ENCODE results near the gene GAREM1. TPM values are rescaled to one million over a fixed set of nuclear protein-coding genes. Genes with fewer than 3 reads are reported as not detected.

GAREM1 gene
- total and polyA plus RNA-seq, 3 donors from 2014 or later = 10.7 to 16.2 (median 15.2) TPM

DNA sequence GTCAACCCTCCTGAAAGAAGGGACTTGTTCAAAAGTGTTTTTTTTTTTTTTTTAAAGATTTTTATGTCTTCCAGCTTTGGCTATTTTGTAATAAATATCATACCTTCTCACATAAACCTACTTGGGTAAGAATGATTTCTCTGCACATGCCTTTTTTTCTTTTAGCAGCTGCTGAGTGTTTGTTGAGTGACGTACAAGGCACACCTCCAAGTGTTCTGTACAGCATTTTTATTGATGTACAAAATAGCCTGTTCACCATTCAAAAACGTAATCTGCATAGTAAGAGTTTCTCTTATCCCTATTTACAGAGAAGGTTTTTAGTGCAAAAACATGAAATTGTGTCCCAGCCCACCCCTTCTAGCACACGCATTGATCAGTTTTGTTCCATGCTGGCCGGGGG lies 203.2 kb downstream of the GAREM1 start:
- Histone ChIP-seq H3K4me1 (no peaks in the 10 kb centered on the region), H3K36me3 (ENCODE audit: low read depth, missing control alignments) (no peaks in the 10 kb centered on the region), H3K9me3 (no peaks in the 10 kb centered on the region), H3K27me3 (no peaks in the 10 kb centered on the region), H3K27ac (no peak overlapping the region), H3K4me3 (no peak overlapping the region)
- intact Hi-C loops (cut with DNase I; ENCODE audit: low total_unique reads) = no loop called here
- no peak for TF ChIP-seq POLR2A (IDR thresholded peaks at IDR 0.05)
- TF ChIP-seq, protein P1, sequence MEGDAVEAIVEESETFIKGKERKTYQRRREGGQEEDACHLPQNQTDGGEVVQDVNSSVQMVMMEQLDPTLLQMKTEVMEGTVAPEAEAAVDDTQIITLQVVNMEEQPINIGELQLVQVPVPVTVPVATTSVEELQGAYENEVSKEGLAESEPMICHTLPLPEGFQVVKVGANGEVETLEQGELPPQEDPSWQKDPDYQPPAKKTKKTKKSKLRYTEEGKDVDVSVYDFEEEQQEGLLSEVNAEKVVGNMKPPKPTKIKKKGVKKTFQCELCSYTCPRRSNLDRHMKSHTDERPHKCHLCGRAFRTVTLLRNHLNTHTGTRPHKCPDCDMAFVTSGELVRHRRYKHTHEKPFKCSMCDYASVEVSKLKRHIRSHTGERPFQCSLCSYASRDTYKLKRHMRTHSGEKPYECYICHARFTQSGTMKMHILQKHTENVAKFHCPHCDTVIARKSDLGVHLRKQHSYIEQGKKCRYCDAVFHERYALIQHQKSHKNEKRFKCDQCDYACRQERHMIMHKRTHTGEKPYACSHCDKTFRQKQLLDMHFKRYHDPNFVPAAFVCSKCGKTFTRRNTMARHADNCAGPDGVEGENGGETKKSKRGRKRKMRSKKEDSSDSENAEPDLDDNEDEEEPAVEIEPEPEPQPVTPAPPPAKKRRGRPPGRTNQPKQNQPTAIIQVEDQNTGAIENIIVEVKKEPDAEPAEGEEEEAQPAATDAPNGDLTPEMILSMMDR (IDR thresholded peaks at IDR 0.05) = no peak
- DNase-seq = no peak
- 95 to 96% methylated on average over 4 of the region's 4 CpGs for WGBS, 2 donors

DNA sequence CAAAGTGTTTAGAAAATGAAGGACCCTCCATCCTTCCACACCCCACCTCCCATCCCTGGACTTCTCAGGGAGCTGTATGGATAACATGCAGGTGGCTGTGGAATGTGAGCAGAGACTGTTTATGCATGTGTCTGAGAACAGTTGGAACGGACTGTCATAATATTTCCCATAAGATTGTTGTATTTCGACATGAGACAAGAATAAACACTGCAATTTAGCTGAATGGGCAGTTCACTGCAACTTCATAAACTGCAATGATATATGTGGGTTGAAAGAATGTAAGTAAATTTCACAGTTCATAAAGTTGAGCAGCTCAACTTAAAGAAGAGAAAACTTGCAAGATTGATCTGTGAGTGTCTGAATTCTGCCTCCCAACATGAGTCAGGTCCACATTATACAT lies 206.3 kb downstream of the GAREM1 start:
- WGBS, 2 donors = 85 to 87% methylated on average over 2 of the region's 2 CpGs
- no peak overlapping the region for H3K27ac ChIP-seq
- H3K9me3 ChIP-seq = no peaks in the 10 kb centered on the region
- H3K27me3 ChIP-seq = no peaks in the 10 kb centered on the region
- no peaks in the 10 kb centered on the region for H3K36me3 ChIP-seq (ENCODE audit: low read depth, missing control alignments)
- no peak overlapping the region for H3K4me3 ChIP-seq
- H3K4me1 ChIP-seq = no peaks in the 10 kb centered on the region
- TF ChIP-seq, protein P1 (IDR thresholded peaks at IDR 0.05) = no peak
- no peak for TF ChIP-seq POLR2A (IDR thresholded peaks at IDR 0.05)
- no peak for DNase-seq
- intact Hi-C loops (cut with DNase I; ENCODE audit: low total_unique reads) = no loop called here

GRCh38 chr18:32262092-32262491 lies 208.6 kb downstream of the GAREM1 start:
- no peaks in the 10 kb centered on the region for H3K27me3 ChIP-seq
- WGBS, 2 donors = 86 to 89% methylated on average over 1 of the region's 1 CpG
- TF ChIP-seq, protein P1 (IDR thresholded peaks at IDR 0.05) = no peak
- TF ChIP-seq POLR2A (IDR thresholded peaks at IDR 0.05) = no peak
- no peaks in the 10 kb centered on the region for H3K36me3 ChIP-seq (ENCODE audit: low read depth, missing control alignments)
- H3K9me3 ChIP-seq = no peaks in the 10 kb centered on the region
- no peaks in the 10 kb centered on the region for H3K4me1 ChIP-seq
- intact Hi-C loops (cut with DNase I; ENCODE audit: low total_unique reads) = no loop called here
- no peak overlapping the region for H3K4me3 ChIP-seq
- H3K27ac ChIP-seq = no peak overlapping the region
- no peak for DNase-seq

GRCh38 chr18:32261003-32261402 lies 209.7 kb downstream of the GAREM1 start:
- Histone ChIP-seq H3K9me3 (no peaks in the 10 kb centered on the region), H3K36me3 (ENCODE audit: low read depth, missing control alignments) (no peaks in the 10 kb centered on the region), H3K27me3 (no peaks in the 10 kb centered on the region), H3K4me1 (no peaks in the 10 kb centered on the region), H3K4me3 (no peak overlapping the region), H3K27ac (no peak overlapping the region)
- TF ChIP-seq, protein P1 (IDR thresholded peaks at IDR 0.05) = no peak
- TF ChIP-seq POLR2A (IDR thresholded peaks at IDR 0.05) = no peak
- DNase-seq = no peak
- 91 to 95% methylated on average over 5 of the region's 5 CpGs for WGBS, 2 donors
- intact Hi-C loops (cut with DNase I; ENCODE audit: low total_unique reads) = no loop called here

GRCh38 chr18:32259553-32259952 lies 211.1 kb downstream of the GAREM1 start:
- intact Hi-C loops (cut with DNase I; ENCODE audit: low total_unique reads) = no loop called here
- no peak for TF ChIP-seq POLR2A (IDR thresholded peaks at IDR 0.05)
- TF ChIP-seq, protein P1 (IDR thresholded peaks at IDR 0.05) = no peak
- no peak for DNase-seq
- Histone ChIP-seq H3K27ac (no peak overlapping the region), H3K36me3 (ENCODE audit: low read depth, missing control alignments) (no peaks in the 10 kb centered on the region), H3K9me3 (no peaks in the 10 kb centered on the region), H3K4me3 (no peak overlapping the region), H3K4me1 (no peaks in the 10 kb centered on the region), H3K27me3 (no peaks in the 10 kb centered on the region)
- 87 to 91% methylated on average over 6 of the region's 6 CpGs for WGBS, 2 donors
